Choroid plexus epithelial cell (primary cell): ENCODE results near the gene MPP3.
"Not testable (repeated sequence)": the region's sequence is repeated elsewhere in the genome, so short reads cannot be mapped to it uniquely, and the experiment has no call there.

Experiments
- DNase-seq: peaks from one replicate; pipeline ENCODE4 v3.0.0-alpha.2; 2010; ENCODE audit warnings: low read depth
- H3K4me3 ChIP-seq: 2 replicates; pipeline ENCODE4 v1.5.1; 2011; ENCODE audit warnings: low read depth, mild to moderate bottlenecking, control low read depth, low read length, moderate library complexity
- TF ChIP-seq, protein P1 (sequence below): conservative IDR thresholded peaks from 2 replicates; pipeline ENCODE4 v1.5.1; 2011; ENCODE audit warnings: low read depth, mild to moderate bottlenecking, control low read depth, inconsistent platforms, low read length, moderate library complexity

The MPP3 gene

DNA sequence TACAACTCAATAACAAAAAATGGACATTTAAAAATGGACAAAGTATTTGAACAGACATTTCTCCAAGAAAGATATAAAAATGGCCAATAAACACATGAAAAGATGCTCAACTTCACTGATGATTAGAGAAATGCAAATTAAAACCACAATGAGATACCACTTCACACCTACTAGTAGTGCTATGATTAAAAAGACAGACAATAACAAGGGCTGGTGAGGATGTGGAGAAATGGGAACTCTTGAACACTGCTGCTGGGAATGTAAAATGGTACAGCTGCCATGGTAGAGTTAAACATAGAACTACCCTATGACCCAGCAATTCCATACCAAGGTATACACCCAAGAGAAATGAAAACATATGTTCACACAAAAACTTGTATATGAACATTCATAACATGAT is 27.8 kb downstream of the MPP3 start:
- no peak for DNase-seq
- no peak overlapping the region for H3K4me3 ChIP-seq
- TF ChIP-seq, protein P1, sequence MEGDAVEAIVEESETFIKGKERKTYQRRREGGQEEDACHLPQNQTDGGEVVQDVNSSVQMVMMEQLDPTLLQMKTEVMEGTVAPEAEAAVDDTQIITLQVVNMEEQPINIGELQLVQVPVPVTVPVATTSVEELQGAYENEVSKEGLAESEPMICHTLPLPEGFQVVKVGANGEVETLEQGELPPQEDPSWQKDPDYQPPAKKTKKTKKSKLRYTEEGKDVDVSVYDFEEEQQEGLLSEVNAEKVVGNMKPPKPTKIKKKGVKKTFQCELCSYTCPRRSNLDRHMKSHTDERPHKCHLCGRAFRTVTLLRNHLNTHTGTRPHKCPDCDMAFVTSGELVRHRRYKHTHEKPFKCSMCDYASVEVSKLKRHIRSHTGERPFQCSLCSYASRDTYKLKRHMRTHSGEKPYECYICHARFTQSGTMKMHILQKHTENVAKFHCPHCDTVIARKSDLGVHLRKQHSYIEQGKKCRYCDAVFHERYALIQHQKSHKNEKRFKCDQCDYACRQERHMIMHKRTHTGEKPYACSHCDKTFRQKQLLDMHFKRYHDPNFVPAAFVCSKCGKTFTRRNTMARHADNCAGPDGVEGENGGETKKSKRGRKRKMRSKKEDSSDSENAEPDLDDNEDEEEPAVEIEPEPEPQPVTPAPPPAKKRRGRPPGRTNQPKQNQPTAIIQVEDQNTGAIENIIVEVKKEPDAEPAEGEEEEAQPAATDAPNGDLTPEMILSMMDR = no peak

DNA sequence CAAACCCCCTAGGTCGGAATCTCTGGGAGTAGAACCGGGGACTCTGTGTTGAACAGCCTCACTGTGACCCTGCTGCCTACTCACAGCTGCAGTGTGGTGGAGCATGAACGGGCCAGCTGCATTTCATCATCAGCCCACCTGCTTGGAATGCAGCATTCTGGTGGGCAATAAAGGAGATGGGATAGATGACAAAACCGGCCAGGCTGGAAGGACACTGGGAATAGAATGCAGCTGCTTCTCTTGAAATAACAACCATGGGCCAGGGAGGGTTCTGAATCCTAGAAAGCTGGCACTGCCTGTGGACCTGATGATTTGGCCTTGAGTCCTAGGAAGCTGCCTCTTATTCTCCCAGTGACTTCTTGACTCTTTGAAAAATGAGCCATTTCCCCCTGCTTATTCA is 29.2 kb downstream of the MPP3 start:
- H3K4me3 ChIP-seq = no peak overlapping the region
- no peak for DNase-seq
- TF ChIP-seq, protein P1 = no peak

DNA sequence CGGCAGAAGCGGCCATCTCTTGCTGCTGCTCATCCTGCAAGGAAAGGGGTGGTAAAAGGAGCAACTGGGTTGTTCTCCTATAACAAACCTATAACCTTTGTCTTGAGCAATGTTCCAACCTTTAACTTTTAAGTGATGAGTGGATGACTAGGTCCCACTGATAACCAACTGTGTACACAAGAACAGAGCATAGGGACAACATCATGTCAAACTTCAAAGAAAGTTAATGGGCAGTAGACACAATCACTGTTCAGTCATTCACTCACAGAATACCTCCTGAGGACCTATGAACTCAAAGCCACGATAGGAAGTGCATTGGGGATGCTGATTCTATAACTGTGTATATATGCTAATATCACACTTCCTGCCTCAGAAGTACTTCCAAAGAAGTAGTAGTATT is 31.1 kb downstream of the MPP3 start:
- TF ChIP-seq, protein P1 = no peak
- no peak for DNase-seq
- no peak overlapping the region for H3K4me3 ChIP-seq

DNA sequence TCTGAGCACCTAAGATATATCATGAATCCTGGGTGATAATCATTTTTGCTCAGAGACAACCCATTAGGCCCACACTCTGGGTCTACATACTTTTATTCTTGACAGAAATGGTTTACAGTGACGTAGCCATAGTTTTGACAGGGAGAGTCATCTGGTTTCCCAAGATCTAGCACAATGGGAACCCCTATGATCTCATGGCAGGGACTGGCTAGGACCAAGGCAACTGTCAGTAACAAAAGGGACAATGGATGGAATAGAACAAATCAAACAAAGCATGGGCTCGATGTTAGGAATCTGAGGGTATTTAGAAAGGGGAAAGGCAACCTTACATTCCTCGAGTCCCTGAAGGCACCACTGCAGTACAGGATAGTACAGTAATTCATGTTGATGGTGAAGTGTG is 32.2 kb downstream of the MPP3 start:
- DNase-seq = no peak
- TF ChIP-seq, protein P1 = no peak
- H3K4me3 ChIP-seq = no peak overlapping the region

DNA sequence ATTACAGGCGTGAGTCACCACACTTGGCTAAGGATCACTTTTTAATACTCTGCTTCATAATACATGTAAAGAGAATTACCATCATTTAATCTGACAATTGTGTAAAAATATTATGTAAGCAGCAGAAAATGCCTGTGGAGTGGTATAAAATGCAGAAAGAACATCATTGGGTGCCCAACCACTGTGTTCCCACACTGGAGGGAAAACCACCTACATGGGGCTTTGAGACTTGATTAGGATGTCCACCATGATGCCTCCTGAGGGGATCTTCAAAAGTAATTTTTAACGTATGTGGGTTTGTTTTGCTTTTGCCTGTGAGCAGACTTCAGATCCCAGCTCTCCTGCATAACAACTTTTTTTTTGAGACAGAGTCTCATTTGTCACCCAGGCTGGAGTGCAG is 33.9 kb downstream of the MPP3 start:
- no peak overlapping the region for H3K4me3 ChIP-seq
- DNase-seq = no peak
- TF ChIP-seq, protein P1 = no peak

DNA sequence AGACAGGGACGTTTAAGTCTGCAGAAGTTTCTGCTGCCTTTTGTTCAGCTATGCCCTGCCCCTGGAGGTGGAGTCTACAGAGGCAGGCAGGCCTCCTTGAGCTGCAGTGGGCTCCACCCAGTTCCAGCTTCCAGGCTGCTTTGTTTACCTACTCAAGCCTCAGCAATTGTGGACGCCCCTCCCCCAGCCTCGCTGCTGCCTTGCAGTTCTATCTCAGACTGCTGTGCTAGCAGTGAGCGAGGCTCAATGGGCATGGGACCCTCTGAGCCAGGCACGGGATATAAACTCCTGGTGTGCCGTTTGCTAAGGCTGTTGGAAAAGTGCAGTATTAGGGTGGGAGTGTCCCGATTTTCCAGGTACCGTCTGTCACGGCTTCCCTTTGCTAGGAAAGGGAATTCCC is 34.9 kb downstream of the MPP3 start:
- not testable (repeated sequence) for H3K4me3 ChIP-seq, DNase-seq

DNA sequence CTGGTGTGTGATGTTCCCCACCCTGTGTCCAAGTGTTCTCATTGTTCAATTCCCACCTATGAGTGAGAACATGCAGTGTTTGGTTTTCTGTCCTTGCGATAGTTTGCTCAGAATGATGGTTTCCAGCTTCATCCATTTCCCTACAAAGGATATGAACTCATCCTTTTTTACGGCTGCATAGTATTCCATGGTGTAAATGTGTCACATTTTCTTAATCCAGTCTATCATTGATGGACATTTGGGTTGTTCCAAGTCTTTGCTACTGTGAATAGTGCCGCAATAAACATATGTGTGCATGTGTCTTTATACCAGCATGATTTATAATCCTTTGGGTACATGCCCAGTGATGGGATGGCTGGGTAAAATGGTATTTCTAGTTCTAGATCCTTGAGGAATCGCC is 40.3 kb downstream of the MPP3 start:
- not testable (repeated sequence) for H3K4me3 ChIP-seq, DNase-seq

DNA sequence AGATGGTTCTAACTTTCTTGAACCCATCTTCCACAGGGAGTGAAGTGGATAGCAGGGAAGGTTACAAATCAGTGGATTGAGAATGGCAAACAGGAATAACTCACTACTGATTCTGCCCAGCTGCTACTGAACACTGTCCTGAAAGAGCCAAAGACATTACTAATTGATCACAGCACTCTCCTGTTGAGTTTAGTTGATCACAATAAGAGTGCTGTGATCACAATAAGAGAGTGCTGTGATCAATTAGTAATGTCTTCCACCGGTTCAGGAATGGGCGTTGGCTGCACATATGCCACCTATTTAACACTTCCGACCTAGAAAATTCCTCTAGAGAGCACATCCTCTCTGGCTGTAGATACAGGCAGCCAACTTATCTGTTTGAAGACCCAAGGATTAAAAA is 41.4 kb downstream of the MPP3 start:
- no peak overlapping the region for H3K4me3 ChIP-seq
- TF ChIP-seq, protein P1 = no peak
- DNase-seq = peak; percentile 75
